Measurements from ENCODE around the gene NLGN1. TPM values are rescaled to one million over a fixed set of nuclear protein-coding genes. Genes with fewer than 3 reads are reported as not detected.

The NLGN1 gene
- total RNA-seq, 3 donors from 2014 or later: 0.43 to 14.3 (median 2.0) TPM

DNA sequence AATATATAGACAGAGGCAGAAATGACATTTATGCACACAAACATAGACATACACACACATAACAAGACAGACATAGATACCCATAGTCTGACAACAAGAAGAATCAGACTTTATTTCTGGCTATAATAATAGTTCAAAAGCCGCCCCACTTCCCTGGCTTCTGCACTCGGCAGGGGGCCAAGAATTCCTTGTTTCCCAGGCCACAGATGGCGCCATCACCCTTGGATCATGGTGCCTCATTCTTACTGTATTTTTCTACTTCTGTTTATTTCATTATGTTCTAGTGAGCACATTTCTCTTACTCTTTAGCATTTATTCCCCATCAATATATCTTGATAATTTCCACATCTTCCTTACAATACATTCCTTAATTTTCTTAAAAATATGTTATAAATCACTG is 387.5 kb downstream of the NLGN1 start:
- no peak for ATAC-seq
- Histone ChIP-seq H3K9me3 (no peaks in the 10 kb centered on the region), H3K36me3 (ENCODE audit: low read depth) (no peaks in the 10 kb centered on the region), H3K4me3 (no peak overlapping the region), H3K4me1 (ENCODE audit: low read depth) (no peaks in the 10 kb centered on the region)
- DNase-seq: no peak
- TF ChIP-seq, protein P1, sequence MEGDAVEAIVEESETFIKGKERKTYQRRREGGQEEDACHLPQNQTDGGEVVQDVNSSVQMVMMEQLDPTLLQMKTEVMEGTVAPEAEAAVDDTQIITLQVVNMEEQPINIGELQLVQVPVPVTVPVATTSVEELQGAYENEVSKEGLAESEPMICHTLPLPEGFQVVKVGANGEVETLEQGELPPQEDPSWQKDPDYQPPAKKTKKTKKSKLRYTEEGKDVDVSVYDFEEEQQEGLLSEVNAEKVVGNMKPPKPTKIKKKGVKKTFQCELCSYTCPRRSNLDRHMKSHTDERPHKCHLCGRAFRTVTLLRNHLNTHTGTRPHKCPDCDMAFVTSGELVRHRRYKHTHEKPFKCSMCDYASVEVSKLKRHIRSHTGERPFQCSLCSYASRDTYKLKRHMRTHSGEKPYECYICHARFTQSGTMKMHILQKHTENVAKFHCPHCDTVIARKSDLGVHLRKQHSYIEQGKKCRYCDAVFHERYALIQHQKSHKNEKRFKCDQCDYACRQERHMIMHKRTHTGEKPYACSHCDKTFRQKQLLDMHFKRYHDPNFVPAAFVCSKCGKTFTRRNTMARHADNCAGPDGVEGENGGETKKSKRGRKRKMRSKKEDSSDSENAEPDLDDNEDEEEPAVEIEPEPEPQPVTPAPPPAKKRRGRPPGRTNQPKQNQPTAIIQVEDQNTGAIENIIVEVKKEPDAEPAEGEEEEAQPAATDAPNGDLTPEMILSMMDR (IDR thresholded peaks at IDR 0.05): no peak
- intact Hi-C loops (cut with DNase I, micrococcal nuclease): no loop called here

DNA sequence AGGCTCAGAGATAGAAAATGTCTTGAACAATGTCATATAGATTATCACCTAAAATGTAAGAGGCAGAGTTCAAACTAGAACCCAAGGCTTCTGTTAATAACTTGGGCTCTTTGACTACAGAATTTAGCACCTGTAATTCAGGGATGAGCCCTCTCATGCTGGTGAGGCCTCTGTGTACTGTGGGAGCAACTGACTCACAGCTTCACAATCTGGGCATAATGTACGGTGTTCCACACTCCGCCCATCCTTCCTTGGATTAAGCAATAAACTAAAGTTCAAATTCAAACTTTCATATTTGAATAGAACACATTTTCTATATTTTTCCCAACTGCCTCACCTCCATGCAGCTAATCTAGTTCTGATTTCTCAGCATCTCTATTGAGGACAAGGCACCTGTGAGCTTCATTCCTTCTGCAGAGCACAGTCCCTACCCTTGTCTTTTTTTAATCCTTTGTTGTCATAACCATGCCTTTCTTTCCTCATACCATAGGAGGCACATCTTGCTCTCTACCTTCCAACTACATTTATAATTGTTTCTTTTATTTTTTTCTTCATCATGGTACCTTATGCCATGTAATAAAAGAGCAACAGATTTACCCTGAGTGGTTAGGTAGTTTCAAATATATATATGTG is 392.1 kb downstream of the NLGN1 start:
- Histone ChIP-seq H3K9me3 (no peaks in the 10 kb centered on the region), H3K4me3 (no peak overlapping the region), H3K36me3 (ENCODE audit: low read depth) (no peaks in the 10 kb centered on the region), H3K4me1 (ENCODE audit: low read depth) (no peaks in the 10 kb centered on the region)
- DNase-seq (no peak), ATAC-seq (no peak)
- TF ChIP-seq, protein P1 (IDR thresholded peaks at IDR 0.05): no peak
- intact Hi-C loops (cut with DNase I, micrococcal nuclease): no loop called here

DNA sequence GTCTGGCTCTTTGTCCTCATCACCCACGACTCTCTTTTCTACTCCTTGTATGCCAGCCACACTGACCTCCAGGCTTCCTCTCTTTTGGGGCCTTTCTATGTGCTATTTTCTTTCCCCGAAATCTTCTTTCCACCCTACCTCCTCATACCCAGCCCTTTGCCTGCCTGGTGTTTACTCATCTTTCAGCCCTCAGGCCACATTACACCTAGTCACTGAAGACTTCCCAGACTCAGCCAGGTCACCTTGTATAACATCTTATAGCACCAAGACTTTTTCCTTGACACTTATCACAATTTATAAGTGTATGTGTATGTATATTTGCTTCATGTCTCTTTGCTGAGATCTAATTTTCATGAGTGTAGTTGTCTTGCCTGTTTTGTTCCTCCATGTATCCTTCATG is 396.4 kb downstream of the NLGN1 start:
- TF ChIP-seq, protein P1 (IDR thresholded peaks at IDR 0.05): no peak
- no peaks in the 10 kb centered on the region for H3K9me3 ChIP-seq
- no peaks in the 10 kb centered on the region for H3K4me1 ChIP-seq (ENCODE audit: low read depth)
- ATAC-seq: no peak
- no peak for DNase-seq
- no peaks in the 10 kb centered on the region for H3K36me3 ChIP-seq (ENCODE audit: low read depth)
- intact Hi-C loops (cut with DNase I, micrococcal nuclease): no loop called here
- no peak overlapping the region for H3K4me3 ChIP-seq

DNA sequence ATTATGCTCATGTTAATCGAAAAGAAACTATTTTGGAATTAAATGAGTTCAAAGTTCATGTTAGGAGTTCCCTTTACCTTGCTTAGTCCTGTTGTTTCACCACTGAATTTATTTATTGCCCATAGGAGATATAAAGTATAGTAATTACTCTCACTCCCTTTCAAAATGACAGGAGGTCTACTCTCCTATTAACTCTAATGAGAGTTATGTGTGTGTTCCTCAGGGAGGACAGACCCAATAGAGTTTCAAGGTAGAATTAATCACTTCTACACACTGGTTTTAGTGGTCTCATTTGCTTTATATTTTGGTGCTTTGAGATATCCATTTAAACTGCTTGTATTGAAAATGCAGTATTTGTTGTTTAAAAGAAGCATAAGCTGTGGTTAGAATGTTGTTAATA is 398.9 kb downstream of the NLGN1 start:
- ATAC-seq (no peak), DNase-seq (no peak)
- TF ChIP-seq, protein P1 (IDR thresholded peaks at IDR 0.05): no peak
- Histone ChIP-seq H3K9me3 (no peaks in the 10 kb centered on the region), H3K4me1 (ENCODE audit: low read depth) (no peaks in the 10 kb centered on the region), H3K4me3 (no peak overlapping the region), H3K36me3 (ENCODE audit: low read depth) (no peaks in the 10 kb centered on the region)
- intact Hi-C loops (cut with DNase I, micrococcal nuclease): no loop called here

DNA sequence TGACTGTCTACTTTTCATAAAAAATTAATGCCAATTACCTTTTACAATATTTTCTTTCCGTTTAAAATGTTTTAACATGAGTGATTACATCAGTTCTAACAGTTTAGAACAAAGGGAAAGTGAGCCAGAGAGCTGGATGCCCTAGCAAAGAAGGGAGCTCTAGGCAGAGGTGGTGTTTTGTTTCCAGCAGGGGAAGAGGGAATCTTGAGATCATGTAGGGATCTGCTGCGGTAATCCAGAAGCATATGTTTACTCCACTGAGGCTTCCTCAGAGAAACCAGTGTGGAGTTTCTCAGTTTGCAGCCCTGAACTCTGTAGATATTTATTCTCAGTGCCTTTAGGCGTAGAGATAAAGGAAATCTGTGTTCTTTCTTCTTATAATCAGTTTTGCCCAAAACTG is 399.3 kb downstream of the NLGN1 start:
- intact Hi-C loops (cut with DNase I, micrococcal nuclease): no loop called here
- TF ChIP-seq, protein P1 (IDR thresholded peaks at IDR 0.05): no peak
- DNase-seq: no peak
- no peaks in the 10 kb centered on the region for H3K36me3 ChIP-seq (ENCODE audit: low read depth)
- H3K4me3 ChIP-seq: no peak overlapping the region
- no peaks in the 10 kb centered on the region for H3K4me1 ChIP-seq (ENCODE audit: low read depth)
- ATAC-seq: no peak
- no peaks in the 10 kb centered on the region for H3K9me3 ChIP-seq
